ENCODE data around the gene CEP295NL. TPM values are rescaled to one million over a fixed set of nuclear protein-coding genes. Genes with fewer than 3 reads are reported as not detected.

Gene CEP295NL
- total RNA-seq, 4 donors from 2014 or later, result 1.1 to 45.4 (median 9.1) TPM

Other genes with a start within 250 kb of the CEP295NL start
- 100 to 1,000 TPM in 2 of 4 donors, 10 to 100 TPM in 2; 88.3 to 262 (median 109) TPM for gene CYTH1, start 120.9 kb downstream of the CEP295NL start, total RNA-seq
- 100 to 1,000 TPM in 1 of 4 donors, 10 to 100 TPM in 3; 20.7 to 130 (median 59.9) TPM for gene USP36, start 62.4 kb downstream of the CEP295NL start, total RNA-seq
- 10 to 100 TPM; 27.2 to 73.2 (median 45.0) TPM for gene TIMP2, start 22.2 kb upstream of the CEP295NL start, total RNA-seq
- 1,000 to 10,000 TPM in 3 of 4 donors, 100 to 1,000 TPM in 1; 202 to 2,181 (median 1,427) TPM for gene LGALS3BP, start 76.7 kb upstream of the CEP295NL start, total RNA-seq
- gene CANT1, start 106.6 kb upstream of the CEP295NL start, total RNA-seq, result 100 to 1,000 TPM in 1 of 4 donors, 10 to 100 TPM in 3; 56.9 to 125 (median 80.0) TPM
- gene C1QTNF1, start 121.0 kb upstream of the CEP295NL start, total RNA-seq, result 10 to 100 TPM in 3 of 4 donors, 1 to 10 TPM in 1; 6.3 to 20.6 (median 14.3) TPM
- gene ENGASE, start 171.6 kb upstream of the CEP295NL start, total RNA-seq, result 100 to 1,000 TPM in 3 of 4 donors, 10 to 100 TPM in 1; 57.6 to 336 (median 223) TPM

Measured in Peyer's patch (tissue), 4 donors.